ENCODE results near the gene GREB1.

Gene GREB1

DNA sequence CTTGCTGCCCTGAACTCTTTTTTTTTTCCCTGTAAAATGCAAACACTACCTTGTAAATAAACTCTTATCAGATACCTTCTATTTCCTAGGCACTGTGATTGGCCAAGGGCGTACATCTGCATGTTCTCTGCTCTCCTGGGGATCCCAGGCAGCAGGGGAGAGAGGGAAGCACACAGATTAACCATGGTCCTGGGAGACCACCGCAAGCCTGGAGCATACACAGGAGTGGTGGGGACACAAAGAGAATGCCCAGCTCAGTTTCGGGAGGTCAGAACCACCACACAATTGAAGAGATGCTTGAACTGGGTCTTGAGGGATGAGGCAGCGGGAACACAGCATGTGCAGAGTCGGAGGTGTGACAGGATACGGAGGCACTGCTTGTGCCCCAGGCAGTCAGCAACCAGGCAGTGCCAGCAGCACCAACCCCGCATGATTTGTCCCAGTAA is 2.1 kb downstream of the GREB1 start:
- no peaks in the 10 kb centered on the region for H3K4me1 Mint-ChIP-seq
- no peaks in the 10 kb centered on the region for H3K36me3 Mint-ChIP-seq (ENCODE audit: insufficient read depth)
- peaks cover 62% of the 10 kb centered on the region for H3K27me3 Mint-ChIP-seq
- no peak overlapping the region for H3K27ac Mint-ChIP-seq (ENCODE audit: low read depth)
- DNase-seq (ENCODE audit: low spot score in 2 of 2) (no peak), ATAC-seq (replicated peaks; ENCODE audit: extremely low read depth, poor library complexity, severe bottlenecking) (no peak)
- no peak overlapping the region for H3K4me3 Mint-ChIP-seq
- H3K9me3 Mint-ChIP-seq: no peaks in the 10 kb centered on the region

DNA sequence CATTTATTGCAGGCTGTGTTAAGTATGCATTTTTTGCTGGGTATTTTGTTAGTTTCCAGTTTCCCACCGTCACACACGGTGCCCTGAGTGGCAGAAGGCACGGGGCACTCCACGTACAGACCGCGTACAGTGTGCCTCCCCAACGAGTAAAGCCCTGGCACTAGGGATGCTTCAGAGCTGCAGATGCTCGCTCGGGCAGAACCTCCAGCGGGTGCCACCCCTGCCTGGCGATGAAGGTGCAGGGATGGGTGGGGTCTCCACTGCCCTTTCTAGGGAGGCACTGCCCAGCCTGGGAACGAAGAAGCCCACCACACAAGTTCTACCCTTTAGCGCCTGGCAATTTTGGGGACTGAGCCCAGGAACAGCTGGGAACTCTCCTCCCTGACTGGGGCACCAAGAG is 4.1 kb downstream of the GREB1 start:
- H3K4me1 Mint-ChIP-seq: no peaks in the 10 kb centered on the region
- no peaks in the 10 kb centered on the region for H3K9me3 Mint-ChIP-seq
- DNase-seq (ENCODE audit: low spot score in 2 of 2) (no peak), ATAC-seq (replicated peaks; ENCODE audit: extremely low read depth, poor library complexity, severe bottlenecking) (no peak)
- H3K27ac Mint-ChIP-seq (ENCODE audit: low read depth): no peak overlapping the region
- no peaks in the 10 kb centered on the region for H3K36me3 Mint-ChIP-seq (ENCODE audit: insufficient read depth)
- peaks cover 67% of the 10 kb centered on the region for H3K27me3 Mint-ChIP-seq
- H3K4me3 Mint-ChIP-seq: no peak overlapping the region

DNA sequence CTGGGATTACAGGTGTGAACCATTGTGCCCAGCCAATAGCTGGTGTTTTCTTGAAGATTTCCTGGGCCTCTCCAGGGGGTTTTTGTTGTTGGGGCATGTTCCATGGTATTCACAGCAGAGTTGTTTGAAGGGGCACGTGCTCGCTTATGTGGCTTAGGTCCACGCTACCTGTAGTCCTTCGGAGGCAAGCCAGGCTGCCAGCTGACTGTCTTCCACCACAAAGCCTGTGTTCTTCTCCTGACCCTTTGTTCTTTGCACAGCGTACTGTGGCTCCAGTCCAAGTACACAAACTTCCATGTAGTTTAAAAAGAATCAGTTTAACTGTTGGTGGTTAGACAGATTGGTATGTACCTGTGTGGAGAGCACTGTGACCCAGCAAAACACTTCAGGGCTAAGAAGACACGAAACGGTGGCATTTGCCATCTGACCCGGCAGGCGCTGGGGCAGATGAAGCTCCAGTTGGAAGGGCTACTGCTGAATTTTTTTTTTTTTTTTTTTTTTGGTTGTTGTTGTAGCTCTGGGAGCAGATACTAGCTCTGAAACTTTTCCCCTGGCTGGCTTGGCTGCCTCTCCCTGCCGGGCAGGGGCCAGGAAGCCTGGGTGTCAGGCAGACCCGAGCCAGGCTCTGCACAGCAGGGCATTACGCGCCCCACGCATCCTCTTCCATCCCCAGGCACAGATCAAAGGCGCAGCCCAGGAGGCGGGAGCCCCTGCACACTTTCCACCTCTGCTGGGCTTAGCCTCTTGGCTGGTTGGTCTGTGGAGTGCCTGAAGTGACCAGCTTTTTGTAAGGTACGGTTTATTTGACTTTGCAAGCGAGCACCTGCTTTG is 5.7 kb downstream of the GREB1 start:
- H3K9me3 Mint-ChIP-seq: no peaks in the 10 kb centered on the region
- H3K27ac Mint-ChIP-seq (ENCODE audit: low read depth): no peak overlapping the region
- DNase-seq (ENCODE audit: low spot score in 2 of 2): no peak
- no peaks in the 10 kb centered on the region for H3K36me3 Mint-ChIP-seq (ENCODE audit: insufficient read depth)
- H3K4me3 Mint-ChIP-seq: no peak overlapping the region
- no peak for ATAC-seq (replicated peaks; ENCODE audit: extremely low read depth, poor library complexity, severe bottlenecking)
- H3K4me1 Mint-ChIP-seq: no peaks in the 10 kb centered on the region
- peaks cover 68% of the 10 kb centered on the region for H3K27me3 Mint-ChIP-seq

DNA sequence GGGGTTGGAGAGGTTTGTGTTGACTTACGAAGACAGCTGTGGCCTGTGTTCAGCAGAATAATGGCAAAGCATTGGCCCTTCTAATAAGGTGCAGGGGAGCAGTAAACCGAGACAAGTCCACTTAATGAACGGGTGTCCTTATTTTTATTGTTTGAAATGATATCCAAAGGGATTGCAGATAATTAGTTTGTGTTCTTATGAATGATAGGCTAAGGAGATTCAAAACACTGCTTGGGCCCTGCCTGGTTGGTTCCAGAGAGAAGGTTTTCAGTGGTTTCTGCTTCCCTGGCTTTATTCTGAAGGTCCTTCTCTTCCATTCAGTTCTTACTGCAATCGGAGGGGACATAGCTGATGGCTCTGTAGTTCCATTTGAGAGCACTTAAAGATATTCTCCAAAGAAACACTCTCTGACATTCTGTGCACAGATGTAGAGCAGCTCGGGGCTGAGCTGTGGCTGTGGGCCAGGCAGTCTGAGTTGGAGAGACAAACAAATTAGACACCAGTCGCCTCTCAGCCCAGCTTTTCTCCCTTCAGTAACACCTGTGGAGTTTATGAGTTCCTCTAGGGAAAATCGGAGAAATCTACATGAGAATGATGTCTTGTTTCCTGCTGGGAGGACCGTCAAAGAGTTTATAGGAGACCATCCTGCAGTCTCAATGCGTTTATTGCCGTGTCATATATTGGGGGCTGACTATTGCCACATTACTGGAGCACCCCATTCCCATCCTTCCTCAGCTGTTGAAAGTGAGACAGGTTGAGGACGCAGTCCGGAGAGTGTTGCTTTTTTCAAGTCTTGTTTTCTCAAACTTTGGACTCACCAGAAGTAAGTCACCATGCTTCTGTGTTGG is 6.5 kb downstream of the GREB1 start:
- Mint-ChIP-seq H3K4me1 (no peaks in the 10 kb centered on the region), H3K9me3 (no peaks in the 10 kb centered on the region), H3K36me3 (ENCODE audit: insufficient read depth) (no peaks in the 10 kb centered on the region), H3K27me3 (peaks cover 60% of the 10 kb centered on the region), H3K4me3 (no peak overlapping the region), H3K27ac (ENCODE audit: low read depth) (no peak overlapping the region)
- ATAC-seq (replicated peaks; ENCODE audit: extremely low read depth, poor library complexity, severe bottlenecking): no peak
- DNase-seq (ENCODE audit: low spot score in 2 of 2): no peak

DNA sequence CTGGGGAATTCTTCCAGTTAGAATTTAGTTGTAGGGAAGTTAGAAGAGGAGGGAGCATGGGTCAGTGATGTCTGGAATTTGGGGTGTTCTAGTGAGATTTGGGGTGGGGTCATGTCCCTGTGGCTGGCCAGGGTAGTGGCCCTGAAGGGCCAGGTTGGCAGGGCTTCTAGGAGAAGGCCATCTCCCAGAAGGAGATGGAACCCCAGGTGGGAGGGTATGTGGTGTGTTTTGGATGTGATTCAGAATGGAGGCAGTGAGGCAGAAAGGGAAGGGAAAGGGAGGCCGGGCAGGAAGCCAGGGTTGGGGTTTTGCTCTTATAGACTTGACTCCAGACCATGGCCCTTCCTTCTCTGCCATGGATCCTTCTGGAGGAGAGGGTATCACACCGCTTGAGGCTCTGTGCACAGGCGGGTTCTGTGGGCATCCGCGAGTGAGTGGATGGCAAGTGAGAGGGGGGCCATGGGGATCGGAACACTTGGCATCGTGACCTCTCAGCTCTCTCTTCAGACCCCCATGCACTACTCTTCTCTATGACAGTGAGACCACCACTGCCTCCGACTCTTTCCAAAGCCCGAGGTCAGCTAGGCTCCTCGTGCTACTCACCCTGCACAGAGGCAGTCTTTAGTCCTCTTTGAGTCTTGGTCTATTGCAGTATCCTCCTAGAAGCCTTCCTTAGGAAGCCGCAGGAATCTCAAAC is 7.3 kb downstream of the GREB1 start:
- Mint-ChIP-seq H3K36me3 (ENCODE audit: insufficient read depth) (no peaks in the 10 kb centered on the region), H3K4me3 (no peak overlapping the region), H3K9me3 (no peaks in the 10 kb centered on the region), H3K4me1 (no peaks in the 10 kb centered on the region), H3K27ac (ENCODE audit: low read depth) (no peak overlapping the region), H3K27me3 (peaks cover 52% of the 10 kb centered on the region)
- ATAC-seq (replicated peaks; ENCODE audit: extremely low read depth, poor library complexity, severe bottlenecking) (no peak), DNase-seq (ENCODE audit: low spot score in 2 of 2) (no peak)

DNA sequence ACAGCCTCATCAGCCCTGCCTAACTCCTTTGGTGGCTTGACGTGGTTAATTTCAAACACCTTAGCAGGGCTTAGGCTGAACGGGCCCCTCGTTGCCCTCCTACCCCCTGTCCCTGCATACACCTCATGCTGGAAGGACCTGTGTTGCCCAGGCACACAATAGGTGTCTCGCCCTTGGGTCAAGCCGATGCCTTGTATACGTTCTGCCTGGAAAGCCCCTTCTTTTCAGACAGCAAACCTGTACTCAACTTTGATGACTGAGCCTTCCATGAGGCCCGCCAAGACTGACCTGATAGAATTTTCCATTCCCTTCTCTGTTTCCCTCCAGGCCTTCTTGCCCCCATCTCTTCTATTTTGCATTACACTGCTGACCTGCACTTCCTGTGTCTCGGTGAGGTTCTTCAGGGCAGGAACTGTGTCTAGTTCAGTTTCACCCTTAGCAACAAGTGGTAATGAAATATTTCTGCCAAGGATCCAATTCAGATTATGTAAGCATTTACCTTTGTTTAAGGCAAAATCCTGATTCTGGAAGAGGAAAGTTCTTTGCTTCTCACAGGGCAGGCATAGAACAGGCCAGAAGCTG is 7.9 kb downstream of the GREB1 start:
- no peaks in the 10 kb centered on the region for H3K9me3 Mint-ChIP-seq
- DNase-seq (ENCODE audit: low spot score in 2 of 2): no peak
- no peak overlapping the region for H3K4me3 Mint-ChIP-seq
- H3K4me1 Mint-ChIP-seq: no peaks in the 10 kb centered on the region
- no peak for ATAC-seq (replicated peaks; ENCODE audit: extremely low read depth, poor library complexity, severe bottlenecking)
- H3K27ac Mint-ChIP-seq (ENCODE audit: low read depth): no peak overlapping the region
- H3K27me3 Mint-ChIP-seq: peaks cover 46% of the 10 kb centered on the region
- H3K36me3 Mint-ChIP-seq (ENCODE audit: insufficient read depth): no peaks in the 10 kb centered on the region

DNA sequence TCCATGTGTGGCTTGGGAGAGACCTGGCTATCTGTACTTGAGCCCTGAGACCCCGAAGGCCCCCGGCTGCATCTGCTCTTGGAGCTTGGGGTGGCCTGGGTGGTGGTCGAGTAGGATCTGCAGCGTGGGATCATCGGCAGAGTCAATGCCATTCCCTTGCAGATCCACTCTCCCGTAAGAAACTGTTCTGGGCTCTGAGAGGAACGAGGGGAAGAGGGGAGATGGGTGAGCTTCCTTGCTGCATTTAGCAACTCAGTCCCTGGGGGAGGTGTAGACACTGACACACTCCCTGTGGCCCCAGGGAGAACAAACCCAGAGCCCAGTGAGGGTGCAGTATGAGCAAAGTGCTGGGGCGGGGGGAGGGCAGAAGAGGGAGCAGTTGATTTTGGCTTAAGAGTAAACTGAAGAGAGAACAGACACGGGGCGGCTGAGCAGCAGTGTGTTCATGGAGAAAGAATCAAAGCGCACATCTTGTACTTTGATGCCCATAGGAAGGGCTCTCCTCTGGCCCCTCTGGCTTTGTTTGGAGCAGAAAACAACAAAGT is 8.5 kb downstream of the GREB1 start:
- DNase-seq (ENCODE audit: low spot score in 2 of 2): no peak
- no peaks in the 10 kb centered on the region for H3K36me3 Mint-ChIP-seq (ENCODE audit: insufficient read depth)
- H3K27me3 Mint-ChIP-seq: peaks cover 46% of the 10 kb centered on the region
- no peak overlapping the region for H3K27ac Mint-ChIP-seq (ENCODE audit: low read depth)
- no peak for ATAC-seq (replicated peaks; ENCODE audit: extremely low read depth, poor library complexity, severe bottlenecking)
- H3K9me3 Mint-ChIP-seq: no peaks in the 10 kb centered on the region
- no peak overlapping the region for H3K4me3 Mint-ChIP-seq
- no peaks in the 10 kb centered on the region for H3K4me1 Mint-ChIP-seq

DNA sequence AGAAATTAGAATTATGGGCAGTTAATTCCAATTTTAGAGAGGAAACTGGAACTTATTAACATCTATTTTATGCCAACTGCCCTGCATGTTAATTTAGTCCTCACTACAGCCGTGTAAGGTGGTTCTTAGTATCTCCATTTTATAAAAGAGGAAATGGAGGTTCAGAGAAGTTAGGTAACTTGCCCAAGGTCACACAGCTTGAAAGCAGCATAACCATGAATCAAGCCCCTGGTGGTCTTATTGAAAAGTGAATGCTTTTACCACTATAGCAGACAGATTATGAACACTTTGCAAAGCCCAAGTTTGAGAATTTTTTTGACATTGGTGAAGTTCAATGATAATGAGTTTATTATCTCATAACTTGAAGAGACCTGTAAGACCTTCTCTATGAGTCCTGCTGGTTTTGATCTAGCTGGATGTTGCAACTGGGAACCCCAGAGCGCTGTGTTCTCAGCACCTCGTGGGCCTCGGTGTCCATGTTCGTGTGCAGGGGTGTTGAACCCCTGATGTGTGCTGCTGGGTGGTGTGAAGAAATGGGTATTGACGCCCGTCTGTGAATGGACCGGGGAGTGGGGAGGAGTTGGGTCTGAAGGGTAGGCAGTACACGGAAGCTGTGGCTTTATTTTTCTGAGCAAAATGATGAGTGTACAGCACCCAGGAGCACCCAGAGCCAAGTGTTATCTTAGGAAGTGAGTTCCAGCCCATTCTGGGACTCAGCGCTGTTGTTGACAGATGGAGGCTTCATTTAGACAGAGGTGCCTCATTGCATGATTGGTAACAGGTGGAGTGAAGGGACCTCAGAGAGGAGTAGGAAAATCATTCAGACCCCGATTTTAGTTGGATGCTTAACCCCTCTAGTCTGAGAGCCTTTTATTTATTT is 9.7 kb downstream of the GREB1 start:
- no peaks in the 10 kb centered on the region for H3K36me3 Mint-ChIP-seq (ENCODE audit: insufficient read depth)
- no peak overlapping the region for H3K27ac Mint-ChIP-seq (ENCODE audit: low read depth)
- no peaks in the 10 kb centered on the region for H3K9me3 Mint-ChIP-seq
- ATAC-seq (replicated peaks; ENCODE audit: extremely low read depth, poor library complexity, severe bottlenecking): no peak
- H3K4me1 Mint-ChIP-seq: no peaks in the 10 kb centered on the region
- no peak for DNase-seq (ENCODE audit: low spot score in 2 of 2)
- no peak overlapping the region for H3K4me3 Mint-ChIP-seq
- peaks cover 47% of the 10 kb centered on the region for H3K27me3 Mint-ChIP-seq

DNA sequence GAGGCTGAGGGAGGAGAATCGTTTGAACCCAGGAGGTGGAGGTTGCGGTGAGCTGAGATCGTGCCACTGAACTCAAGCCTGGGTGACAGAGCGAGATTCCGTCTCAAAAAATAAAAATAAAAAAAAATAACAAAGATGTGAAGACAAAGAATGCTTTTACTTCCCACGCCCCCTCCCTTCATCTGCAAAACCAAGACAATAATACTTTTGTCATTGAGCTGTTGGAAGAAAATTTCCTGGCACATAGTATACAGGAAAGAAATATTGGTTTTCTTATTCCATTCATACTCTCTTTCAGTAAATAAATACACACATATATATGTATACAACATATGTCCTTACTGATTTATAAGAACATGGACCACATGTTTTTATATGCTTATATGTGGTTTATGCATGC is 12.2 kb downstream of the GREB1 start:
- no peak overlapping the region for H3K27ac Mint-ChIP-seq (ENCODE audit: low read depth)
- no peak for ATAC-seq (replicated peaks; ENCODE audit: extremely low read depth, poor library complexity, severe bottlenecking)

DNA sequence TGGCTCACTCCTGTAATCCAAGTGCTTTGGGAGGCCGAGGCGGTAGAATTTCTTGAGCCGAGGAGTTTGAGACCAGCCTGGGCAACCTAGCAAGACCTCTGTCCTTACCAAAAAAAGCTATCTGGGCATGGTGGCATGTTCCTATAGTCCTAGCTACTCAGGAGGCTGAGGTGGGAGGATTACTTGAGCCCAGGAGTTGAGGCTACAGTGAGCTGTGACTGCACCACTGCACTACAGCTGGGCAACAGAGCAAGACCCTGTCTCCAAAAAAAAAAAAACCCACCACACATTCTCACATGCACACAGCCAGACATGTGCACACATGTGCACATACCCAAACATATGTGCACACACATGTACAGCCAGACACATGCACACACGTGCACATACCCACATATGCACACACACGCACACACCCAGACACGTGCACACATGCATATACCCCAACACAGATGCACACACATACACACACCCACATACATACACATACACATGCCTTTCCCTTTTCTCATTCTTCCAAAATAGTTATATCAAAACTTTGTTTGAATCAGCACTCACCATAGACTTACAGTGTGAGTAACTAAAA is 14.2 kb downstream of the GREB1 start:
- no peaks in the 10 kb centered on the region for H3K4me1 Mint-ChIP-seq
- H3K27me3 Mint-ChIP-seq: peaks cover 44% of the 10 kb centered on the region
- H3K9me3 Mint-ChIP-seq: no peaks in the 10 kb centered on the region
- H3K36me3 Mint-ChIP-seq (ENCODE audit: insufficient read depth): peaks cover 1% of the 10 kb centered on the region
- DNase-seq (ENCODE audit: low spot score in 2 of 2): no peak
- no peak overlapping the region for H3K4me3 Mint-ChIP-seq
- no peak overlapping the region for H3K27ac Mint-ChIP-seq (ENCODE audit: low read depth)
- no peak for ATAC-seq (replicated peaks; ENCODE audit: extremely low read depth, poor library complexity, severe bottlenecking)

More for the DNA sequence above, 12.2 kb downstream of the GREB1 start:
- H3K4me3 Mint-ChIP-seq: no peak overlapping the region
- no peak for DNase-seq (ENCODE audit: low spot score in 2 of 2)
- H3K27me3 Mint-ChIP-seq: peaks cover 49% of the 10 kb centered on the region
- H3K36me3 Mint-ChIP-seq (ENCODE audit: insufficient read depth): peaks cover 1% of the 10 kb centered on the region
- no peaks in the 10 kb centered on the region for H3K4me1 Mint-ChIP-seq
- H3K9me3 Mint-ChIP-seq: no peaks in the 10 kb centered on the region

DNA sequence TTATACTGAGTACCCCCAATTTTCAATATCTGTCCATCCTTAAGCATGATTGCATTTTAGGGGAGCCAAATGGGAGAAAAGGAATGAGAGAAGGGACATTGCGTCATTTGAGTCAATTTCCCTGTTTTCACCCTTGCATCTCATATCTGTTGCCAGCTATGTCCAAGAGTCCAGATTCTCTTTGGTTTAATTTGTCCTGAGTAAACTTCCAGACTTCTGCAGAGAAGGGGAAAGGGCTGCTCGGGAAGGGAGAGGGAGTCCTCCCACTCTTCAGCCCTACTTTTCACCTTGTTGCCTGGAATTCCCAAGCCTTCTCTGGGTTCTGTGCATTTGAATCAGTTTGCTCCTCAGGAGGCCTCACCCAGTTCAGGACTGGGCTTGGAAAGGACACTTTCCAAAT is 16.5 kb downstream of the GREB1 start:
- DNase-seq (ENCODE audit: low spot score in 2 of 2) (no peak), ATAC-seq (replicated peaks; ENCODE audit: extremely low read depth, poor library complexity, severe bottlenecking) (no peak)
- Mint-ChIP-seq H3K4me1 (peaks cover 5% of the 10 kb centered on the region), H3K27ac (ENCODE audit: low read depth) (no peak overlapping the region), H3K9me3 (no peaks in the 10 kb centered on the region), H3K4me3 (no peak overlapping the region), H3K36me3 (ENCODE audit: insufficient read depth) (peaks cover 4% of the 10 kb centered on the region), H3K27me3 (peaks cover 55% of the 10 kb centered on the region)

Data from central memory CD8-positive, alpha-beta T cell (primary cell).